ENCODE data around the gene CREB5.
"Not testable (repeated sequence)": the region's sequence is repeated elsewhere in the genome, so short reads cannot be mapped to it uniquely, and the experiment has no call there.

DNA sequence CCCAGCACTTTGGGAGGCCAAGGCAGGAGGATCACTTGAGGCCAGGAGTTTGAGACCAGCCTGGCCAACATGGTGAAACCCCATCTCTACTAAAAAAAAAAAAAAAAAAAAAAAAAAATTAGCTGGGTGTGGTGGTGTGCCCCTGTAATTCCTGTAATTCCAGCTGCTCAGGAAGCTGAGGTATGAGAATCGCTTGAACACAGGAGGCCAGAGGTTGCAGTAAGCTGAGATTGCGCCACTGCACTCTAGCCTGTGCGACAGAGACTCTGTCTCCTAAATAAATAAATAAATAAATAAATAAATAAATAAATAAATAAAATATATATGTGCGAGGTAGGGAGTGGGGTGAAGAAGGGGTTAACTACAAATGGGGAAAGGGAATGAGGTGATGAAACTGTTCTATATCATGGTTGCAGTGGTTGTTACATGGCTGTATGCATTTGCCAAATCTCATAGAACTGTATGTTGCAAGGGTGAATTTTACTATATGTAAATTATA lies 199.1 kb downstream of the CREB5 start:
- not testable (repeated sequence) for TF ChIP-seq ISL1 (CRISPR knock-in tag; IDR thresholded peaks at IDR 0.05); TCF4 (CRISPR knock-in tag; IDR thresholded peaks at IDR 0.05; ENCODE audit: borderline replicate concordance); ZFP30 (CRISPR knock-in tag; IDR thresholded peaks at IDR 0.05); CSRNP3 (CRISPR knock-in tag; IDR thresholded peaks at IDR 0.05); ZNF70 (CRISPR knock-in tag; IDR thresholded peaks at IDR 0.05); SNAI2 (CRISPR knock-in tag; IDR thresholded peaks at IDR 0.05); BACH2 (CRISPR knock-in tag; IDR thresholded peaks at IDR 0.05; ENCODE audit: borderline replicate concordance); TOX (CRISPR knock-in tag; IDR thresholded peaks at IDR 0.05; ENCODE audit: borderline replicate concordance); OSR1 (CRISPR knock-in tag; IDR thresholded peaks at IDR 0.05)
- TF ChIP-seq, protein P1, sequence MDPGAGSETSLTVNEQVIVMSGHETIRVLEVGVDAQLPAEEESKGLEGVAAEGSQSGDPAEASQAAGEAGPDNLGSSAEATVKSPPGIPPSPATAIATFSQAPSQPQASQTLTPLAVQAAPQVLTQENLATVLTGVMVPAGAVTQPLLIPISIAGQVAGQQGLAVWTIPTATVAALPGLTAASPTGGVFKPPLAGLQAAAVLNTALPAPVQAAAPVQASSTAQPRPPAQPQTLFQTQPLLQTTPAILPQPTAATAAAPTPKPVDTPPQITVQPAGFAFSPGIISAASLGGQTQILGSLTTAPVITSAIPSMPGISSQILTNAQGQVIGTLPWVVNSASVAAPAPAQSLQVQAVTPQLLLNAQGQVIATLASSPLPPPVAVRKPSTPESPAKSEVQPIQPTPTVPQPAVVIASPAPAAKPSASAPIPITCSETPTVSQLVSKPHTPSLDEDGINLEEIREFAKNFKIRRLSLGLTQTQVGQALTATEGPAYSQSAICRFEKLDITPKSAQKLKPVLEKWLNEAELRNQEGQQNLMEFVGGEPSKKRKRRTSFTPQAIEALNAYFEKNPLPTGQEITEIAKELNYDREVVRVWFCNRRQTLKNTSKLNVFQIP (CRISPR knock-in tag; IDR thresholded peaks at IDR 0.05; ENCODE audit: borderline replicate concordance, low read depth), result not testable (repeated sequence)
- TF ChIP-seq, protein P2, sequence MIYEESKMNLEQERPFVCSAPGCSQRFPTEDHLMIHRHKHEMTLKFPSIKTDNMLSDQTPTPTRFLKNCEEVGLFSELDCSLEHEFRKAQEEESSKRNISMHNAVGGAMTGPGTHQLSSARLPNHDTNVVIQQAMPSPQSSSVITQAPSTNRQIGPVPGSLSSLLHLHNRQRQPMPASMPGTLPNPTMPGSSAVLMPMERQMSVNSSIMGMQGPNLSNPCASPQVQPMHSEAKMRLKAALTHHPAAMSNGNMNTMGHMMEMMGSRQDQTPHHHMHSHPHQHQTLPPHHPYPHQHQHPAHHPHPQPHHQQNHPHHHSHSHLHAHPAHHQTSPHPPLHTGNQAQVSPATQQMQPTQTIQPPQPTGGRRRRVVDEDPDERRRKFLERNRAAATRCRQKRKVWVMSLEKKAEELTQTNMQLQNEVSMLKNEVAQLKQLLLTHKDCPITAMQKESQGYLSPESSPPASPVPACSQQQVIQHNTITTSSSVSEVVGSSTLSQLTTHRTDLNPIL (CRISPR knock-in tag; IDR thresholded peaks at IDR 0.05; ENCODE audit: low read depth), result not testable (repeated sequence)

Measured in SK-N-SH treated with all-trans-retinoic acid at 6 μM for 48 hours (cell line).